ENCODE measurements around the gene FCRL4.

FCRL4 gene

GRCh38 chr1:157540160-157540748 is 57.6 kb downstream of the FCRL4 start:
- no peak for TF ChIP-seq FOXM1 (IDR thresholded peaks at IDR 0.05; ENCODE audit: borderline replicate concordance, low read depth)
- no peak for TF ChIP-seq USF1 (IDR thresholded peaks at IDR 0.05)
- no peak for TF ChIP-seq MAX (IDR thresholded peaks at IDR 0.05)
- TF ChIP-seq TAF1 (IDR thresholded peaks at IDR 0.05; ENCODE audit: low read depth), result no peak

- TF ChIP-seq TEAD4 (IDR thresholded peaks at IDR 0.05), result no peak
- TF ChIP-seq USF1 (IDR thresholded peaks at IDR 0.05), result no peak
- TF ChIP-seq RAD21 (IDR thresholded peaks at IDR 0.05; ENCODE audit: low read depth), result no peak
- no peak for TF ChIP-seq NFIC (IDR thresholded peaks at IDR 0.05)
- TF ChIP-seq MAX (IDR thresholded peaks at IDR 0.05), result no peak
Measured at GRCh38 chr1:157539568-157539967, 58.3 kb downstream of the FCRL4 start.

- TF ChIP-seq EP300 (IDR thresholded peaks at IDR 0.05; ENCODE audit: borderline replicate concordance), result no peak
- TF ChIP-seq FOXM1 (IDR thresholded peaks at IDR 0.05; ENCODE audit: borderline replicate concordance, low read depth), result no peak
- no peak for TF ChIP-seq YY1 (IDR thresholded peaks at IDR 0.05; ENCODE audit: low read depth)
Measured at GRCh38 chr1:157532569-157532968, 65.3 kb downstream of the FCRL4 start.

- TF ChIP-seq REST (IDR thresholded peaks at IDR 0.05; ENCODE audit: low read depth) (no peak), CREB1 (IDR thresholded peaks at IDR 0.05; ENCODE audit: low read depth) (no peak), EGR1 (IDR thresholded peaks at IDR 0.05) (no peak), FOXM1 (IDR thresholded peaks at IDR 0.05; ENCODE audit: borderline replicate concordance, low read depth) (no peak)
Measured at GRCh38 chr1:157523774-157524493, 74.0 kb downstream of the FCRL4 start.

Data from Ishikawa (cell line).